Measurements from ENCODE around the gene SLC31A2.

SLC31A2 gene

GRCh38 chr9:113151696-113152630 is 1.2 kb downstream of the SLC31A2 start:
- no peak for DNase-seq

GRCh38 chr9:113152699-113153098 is 1.9 kb downstream of the SLC31A2 start:
- DNase-seq, result no peak

GRCh38 chr9:113153599-113153998 is 2.8 kb downstream of the SLC31A2 start:
- no peak for DNase-seq

DNA sequence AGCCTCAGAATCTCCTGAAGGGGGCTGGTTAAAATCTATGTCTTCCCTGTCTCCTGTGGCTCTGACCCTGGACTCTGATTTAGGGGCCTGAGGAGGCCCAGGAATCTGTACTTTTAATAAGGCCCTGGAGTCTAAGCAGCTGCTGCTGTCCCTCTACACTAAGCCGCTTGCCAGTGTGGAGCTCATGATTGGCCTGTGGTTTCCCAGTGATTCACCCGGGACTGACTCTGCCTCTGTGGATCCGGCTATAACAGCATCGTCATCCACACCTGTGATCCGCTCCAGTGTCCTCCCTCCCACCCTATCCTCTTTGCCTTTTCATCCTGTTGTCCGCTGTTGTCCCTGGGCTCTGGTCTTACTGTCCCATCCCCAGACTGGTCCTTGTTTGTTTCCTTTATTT is 3.7 kb downstream of the SLC31A2 start:
- no peak for DNase-seq

GRCh38 chr9:113154946-113155345 is 4.1 kb downstream of the SLC31A2 start:
- DNase-seq, result no peak

GRCh38 chr9:113155911-113156588 is 5.2 kb downstream of the SLC31A2 start:
- DNase-seq, result no peak

DNA sequence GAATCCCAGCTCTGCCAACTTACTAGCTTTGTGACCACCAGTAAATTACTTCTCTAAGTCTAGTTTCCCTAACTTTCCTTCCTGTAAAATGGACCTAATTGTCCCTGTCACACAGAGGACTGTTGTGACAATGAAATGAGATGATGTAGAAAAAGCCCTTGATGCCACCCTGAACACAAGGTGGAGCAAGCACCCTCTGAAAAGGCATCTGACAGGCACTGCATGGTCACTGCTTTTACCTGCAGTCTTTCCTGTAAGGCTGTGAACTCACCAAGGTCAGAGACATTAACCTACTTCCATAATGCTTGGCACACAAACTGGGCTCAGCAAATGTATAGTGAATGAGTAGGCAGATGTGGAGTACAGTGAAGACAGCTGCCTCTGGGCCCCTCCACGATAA is 6.1 kb downstream of the SLC31A2 start:
- DNase-seq, result no peak

DNA sequence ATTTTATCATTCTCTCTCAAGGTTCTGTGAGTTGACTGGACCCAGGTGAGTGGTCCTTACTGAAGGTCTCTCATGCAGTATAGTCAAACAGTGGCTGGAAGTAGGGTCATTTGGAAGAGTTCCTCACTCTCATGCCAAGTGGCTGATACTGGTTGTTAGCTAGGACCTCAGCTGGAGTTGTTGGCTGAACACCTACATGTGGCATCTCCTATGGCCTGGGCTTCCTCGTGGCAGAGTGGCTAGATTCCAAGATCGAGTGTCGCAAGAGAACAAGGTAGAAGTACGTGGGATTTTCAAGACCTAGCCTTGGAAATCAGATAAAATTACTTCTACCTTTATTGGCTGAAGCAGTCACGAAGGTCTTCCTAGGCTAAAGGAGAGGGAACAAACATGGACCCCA is 7.6 kb downstream of the SLC31A2 start:
- no peak for DNase-seq

DNA sequence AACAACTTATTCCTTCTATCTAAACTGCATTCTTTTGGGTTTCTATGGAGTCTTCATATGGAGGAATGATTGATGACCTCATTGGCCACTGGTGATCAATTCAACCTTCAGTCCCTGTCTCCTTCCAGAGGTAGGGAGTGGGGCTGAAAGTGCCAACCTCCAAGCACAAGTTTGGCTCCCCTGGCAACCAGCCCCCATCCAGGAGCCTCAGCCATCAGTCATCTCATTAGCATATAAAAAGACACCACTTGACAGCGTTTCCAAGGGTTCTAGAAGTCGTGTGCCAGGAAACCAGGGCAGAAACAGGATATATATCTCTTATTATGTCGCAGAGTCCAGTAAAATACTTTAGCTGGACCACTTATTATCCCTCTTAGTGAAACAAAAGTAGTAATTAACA is 9.8 kb downstream of the SLC31A2 start:
- no peak for DNase-seq

DNA sequence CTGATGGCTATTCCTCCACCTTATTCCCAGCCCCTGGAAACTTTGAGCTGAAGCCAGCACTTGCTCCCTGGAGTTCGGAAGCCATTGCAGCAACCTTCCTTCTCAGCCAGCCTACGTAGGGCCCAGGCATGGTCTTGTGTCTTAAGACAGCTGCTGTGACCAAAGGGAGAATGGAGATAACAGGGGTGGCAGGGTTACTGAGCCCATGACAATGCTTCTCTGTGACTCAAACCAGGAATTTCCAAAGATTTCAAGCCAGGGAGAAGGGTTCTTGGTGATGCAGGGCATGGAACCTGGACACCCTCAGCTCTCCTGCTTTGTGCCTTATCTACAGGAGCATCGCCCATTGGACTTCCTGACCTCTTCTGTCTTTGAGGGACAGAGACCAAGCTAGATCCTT is 12.2 kb downstream of the SLC31A2 start:
- DNase-seq, result no peak

GRCh38 chr9:113164536-113165300 is 13.9 kb downstream of the SLC31A2 start:
- DNase-seq, result no peak

GRCh38 chr9:113166039-113166438 is 15.2 kb downstream of the SLC31A2 start:
- no peak for DNase-seq

DNA sequence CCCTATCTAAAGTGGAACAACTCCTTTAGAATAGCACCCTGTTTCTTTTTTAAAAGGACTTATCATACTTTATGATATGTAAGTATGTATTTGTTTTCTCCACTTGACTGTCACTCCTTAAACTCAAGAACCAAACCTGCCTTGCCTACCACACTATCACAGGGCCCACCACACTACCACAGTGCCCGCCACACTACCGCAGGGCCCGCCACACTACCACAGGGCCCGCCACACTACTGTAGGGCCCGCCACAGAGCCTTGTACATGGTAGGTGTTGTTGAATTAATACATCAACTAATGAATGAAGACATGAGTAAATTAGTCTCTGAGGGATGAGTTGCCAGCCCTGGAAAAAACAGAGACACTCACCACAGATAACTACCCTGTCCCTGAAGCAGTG is 18.0 kb downstream of the SLC31A2 start:
- DNase-seq, result no peak

GRCh38 chr9:113173341-113173740 is 22.5 kb downstream of the SLC31A2 start:
- DNase-seq, result no peak

GRCh38 chr9:113176803-113177202 is 26.0 kb downstream of the SLC31A2 start:
- no peak for DNase-seq

DNA sequence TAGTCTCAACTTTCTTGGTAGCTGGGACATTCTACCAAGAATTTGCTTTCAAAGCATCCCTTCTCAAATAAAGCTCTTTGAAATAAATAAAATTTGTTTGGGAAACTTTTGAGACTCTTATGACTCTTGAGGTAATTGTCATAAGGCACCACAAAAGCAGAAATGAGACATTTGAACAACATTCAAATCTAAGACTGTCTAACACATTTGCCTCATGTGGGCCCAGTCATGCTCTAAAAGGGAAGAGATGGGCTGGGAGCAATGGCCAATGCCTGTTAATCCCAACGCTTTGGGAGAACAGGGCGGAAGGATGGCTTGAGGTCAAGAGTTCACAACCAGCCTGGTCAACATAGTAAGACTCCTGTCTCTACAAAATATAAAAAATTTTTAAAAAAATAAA is 26.4 kb downstream of the SLC31A2 start:
- DNase-seq, result no peak

- DNase-seq, result no peak
These were observed 27.3 kb downstream of the SLC31A2 start for GRCh38 chr9:113178087-113178486.

DNA sequence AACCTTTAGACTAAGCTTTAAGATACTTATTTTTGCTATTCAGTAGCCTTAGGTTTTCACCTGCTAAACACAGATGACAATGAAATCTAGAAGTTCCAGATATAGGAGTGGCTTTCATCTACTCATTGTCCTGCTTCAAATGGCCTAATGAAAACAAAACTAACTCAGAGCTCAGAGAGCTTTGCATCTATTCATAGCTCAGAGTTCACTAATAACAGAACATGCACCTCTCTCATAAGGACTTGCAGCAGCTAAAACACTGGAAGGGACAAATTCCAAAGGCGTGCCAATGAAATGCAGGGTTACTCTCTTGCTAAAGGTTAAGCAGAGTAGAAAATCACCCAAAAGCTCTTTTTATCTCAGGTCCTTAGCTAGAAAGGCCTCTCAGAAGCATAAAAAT is 29.0 kb downstream of the SLC31A2 start:
- DNase-seq, result no peak

- DNase-seq, result no peak
These were observed 30.4 kb downstream of the SLC31A2 start for GRCh38 chr9:113181165-113181564.

DNA sequence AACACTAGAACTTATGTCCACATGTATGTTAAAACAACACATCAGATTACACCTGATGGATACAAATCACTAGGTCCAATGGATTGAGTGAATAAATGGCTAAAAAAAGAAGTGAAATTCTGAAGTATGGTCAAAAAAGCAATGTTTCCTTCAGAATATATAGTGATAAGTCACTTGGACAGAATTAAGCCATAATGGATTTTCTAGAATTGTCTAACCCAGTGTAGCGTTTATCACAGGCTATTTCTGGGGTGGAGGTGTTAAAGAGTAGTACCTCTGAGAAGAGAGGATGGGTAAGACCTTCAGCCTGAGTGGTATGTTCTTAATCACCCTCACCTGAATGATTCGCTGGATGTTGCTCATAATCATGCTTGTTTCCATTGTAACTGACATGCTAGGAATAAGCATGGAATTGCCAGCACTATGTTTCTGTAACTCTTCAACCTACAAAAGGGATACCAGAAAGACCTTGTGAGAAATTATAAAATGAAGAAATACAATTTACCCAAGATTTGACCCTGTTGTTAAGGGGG is 33.2 kb downstream of the SLC31A2 start:
- no peak for DNase-seq

DNA sequence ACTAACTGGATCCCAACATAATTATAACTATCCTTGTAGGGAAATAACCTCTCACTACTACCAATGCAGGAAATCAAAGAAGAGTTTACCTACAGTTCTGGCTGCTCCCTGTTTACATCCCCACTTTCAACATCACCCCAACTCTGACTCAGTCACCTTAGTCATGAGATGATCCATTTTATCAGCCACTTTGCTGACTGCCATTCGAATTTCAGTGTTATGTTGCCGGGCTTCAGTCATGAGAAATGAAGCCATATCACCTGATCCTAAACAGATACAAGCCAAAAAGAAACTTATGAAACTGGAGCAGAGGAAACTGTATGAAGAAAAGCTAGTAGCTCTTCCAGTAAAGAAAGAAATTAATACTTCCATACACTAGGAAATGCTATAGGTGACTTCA is 33.7 kb downstream of the SLC31A2 start:
- no peak for DNase-seq

GRCh38 chr9:113185271-113185670 is 34.5 kb downstream of the SLC31A2 start:
- DNase-seq, result no peak

GRCh38 chr9:113186137-113186755 is 35.4 kb downstream of the SLC31A2 start:
- DNase-seq, result no peak

Data from COR-L47 (cell line).